GM21390 (cell line): ENCODE data around the gene SUGCT.
"Not testable (repeated sequence)": the region's sequence is repeated elsewhere in the genome, so short reads cannot be mapped to it uniquely, and the experiment has no call there.

Experiments used
- ATAC-seq: cut with Tn5 transposase; IDR thresholded peaks from one replicate; pipeline ENCODE4 v1.9.1; 2021; ENCODE audit not compliant: unreplicated experiment

The SUGCT gene

DNA sequence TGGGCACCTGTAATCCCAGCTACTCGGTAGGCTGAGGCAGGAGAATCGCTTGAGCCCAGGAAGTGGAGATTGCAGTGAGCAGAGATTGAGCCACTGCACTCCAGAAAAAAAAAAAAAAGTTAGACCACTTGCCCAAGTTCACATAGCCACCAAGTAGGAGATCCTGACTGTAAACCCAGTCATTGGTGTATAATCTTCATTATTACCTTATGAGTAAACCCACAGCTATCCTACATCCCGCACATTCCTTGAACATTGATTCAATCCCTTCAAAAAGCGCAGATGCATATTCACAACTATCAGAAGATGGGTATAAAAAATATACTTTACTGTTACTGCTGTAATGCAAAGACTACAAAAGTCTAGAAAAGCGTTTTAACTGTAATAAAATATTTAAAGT, 512.9 kb downstream of the SUGCT start:
- no peak for ATAC-seq

DNA sequence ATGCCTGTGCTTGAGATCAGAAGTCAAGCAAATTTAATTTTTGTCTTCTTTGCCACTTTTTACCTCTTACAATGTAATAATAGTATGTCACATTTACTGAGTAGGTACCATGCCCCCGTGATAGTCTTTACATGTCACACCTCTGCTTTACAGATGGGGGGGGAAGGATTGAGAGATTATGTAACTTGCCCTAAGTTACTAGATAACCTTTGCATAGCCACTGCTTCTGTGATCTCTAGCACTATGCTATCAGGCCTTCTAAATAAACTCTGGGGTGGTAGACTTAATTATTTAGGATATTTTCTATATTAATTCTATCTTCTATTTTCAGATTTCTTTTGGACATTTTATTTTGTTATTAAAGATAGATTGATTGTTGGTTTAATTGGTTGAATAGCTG, 514.4 kb downstream of the SUGCT start:
- no peak for ATAC-seq

DNA sequence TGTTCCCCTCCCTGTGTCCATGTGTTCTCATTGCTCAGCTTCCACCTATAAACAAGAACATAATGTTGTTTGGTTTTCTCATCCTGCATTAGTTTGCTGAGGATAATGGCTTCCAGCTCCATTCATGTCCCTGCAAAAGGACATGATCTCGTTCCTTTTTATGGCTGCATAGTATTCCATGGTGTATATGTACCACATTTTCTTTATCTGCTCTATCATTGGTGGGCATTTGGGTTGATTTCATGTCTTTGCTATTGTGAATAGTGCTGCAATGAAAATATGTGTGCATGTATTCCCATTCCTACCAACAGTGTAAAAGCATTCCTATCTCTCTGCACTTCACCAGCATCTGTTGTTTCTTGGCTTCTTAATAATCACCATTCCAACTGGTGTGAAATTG, 516.1 kb downstream of the SUGCT start:
- ATAC-seq: not testable (repeated sequence)

DNA sequence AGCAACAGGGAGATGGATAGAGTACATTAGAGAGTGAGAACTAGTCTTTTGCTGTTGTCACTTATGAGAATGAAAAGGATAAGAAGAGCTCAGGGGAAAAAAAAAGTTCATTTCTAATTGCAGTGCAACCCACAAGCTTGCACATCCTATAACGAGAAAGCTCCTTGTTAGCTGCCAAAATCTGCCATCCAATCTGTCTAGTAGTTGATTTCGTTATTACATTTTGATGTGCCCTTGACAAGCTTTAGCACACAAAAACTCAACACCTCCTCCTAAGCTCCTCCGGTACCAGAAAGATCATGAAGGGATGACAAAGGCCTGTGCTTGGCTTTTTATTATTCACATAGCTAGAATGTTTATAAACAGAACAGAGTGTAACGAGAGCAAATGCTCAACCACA, 519.4 kb downstream of the SUGCT start:
- no peak for ATAC-seq

DNA sequence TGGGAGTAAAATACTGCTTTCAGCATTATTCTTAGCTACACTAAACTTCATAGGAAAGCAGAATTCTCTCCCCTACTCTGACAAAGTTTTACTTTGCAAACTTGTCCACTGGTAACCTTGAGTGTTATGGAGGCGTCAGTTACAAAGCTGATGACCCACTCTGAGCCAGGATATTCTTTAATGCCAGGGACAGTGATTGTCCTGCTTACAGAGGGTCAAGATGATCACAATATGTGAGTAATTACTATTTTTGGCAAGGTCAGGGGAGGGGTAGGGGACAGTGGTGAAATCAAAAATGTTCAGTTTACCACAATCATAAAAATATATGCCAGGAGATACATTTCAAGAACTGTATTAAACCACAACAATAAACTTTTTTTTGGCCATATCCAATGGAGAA, 520.6 kb downstream of the SUGCT start:
- ATAC-seq: no peak

DNA sequence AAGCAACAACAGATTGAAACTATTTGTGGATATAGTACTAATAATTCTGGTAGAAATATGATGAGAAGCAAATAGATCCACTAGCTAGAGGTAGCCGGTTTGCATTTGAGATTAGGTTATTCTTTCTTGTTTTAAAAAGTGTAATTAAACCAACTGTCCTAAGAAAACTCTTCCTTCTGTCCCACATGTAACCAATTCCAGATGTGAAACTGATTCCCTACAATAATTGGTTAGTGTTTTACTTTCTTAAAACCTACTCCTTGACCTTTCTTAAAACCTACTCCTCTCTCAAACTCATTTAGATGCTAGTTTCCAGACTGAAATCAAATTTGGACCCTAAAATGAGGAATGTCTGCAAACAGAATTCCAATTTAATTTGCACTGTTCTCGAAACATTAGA, 521.5 kb downstream of the SUGCT start:
- no peak for ATAC-seq

DNA sequence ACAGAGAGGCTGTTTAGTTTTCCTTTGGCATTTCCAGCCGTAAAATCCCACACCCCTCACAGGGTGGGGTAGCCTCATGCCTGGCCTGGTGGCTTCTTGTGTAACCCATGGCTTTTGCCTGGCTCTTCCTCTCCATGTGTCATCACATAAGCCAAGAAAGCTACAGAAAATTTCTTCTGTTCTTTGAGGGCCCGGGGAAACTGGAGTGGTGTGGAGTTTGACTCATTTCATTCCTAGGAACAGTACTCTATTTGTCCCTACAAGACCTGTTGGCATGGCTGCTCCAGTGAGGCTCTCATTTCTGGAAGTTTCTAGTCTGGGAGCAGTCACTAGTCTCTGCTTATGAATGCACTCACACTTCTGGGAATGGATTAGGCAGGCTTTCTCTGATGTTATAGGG, 523.9 kb downstream of the SUGCT start:
- ATAC-seq: no peak

DNA sequence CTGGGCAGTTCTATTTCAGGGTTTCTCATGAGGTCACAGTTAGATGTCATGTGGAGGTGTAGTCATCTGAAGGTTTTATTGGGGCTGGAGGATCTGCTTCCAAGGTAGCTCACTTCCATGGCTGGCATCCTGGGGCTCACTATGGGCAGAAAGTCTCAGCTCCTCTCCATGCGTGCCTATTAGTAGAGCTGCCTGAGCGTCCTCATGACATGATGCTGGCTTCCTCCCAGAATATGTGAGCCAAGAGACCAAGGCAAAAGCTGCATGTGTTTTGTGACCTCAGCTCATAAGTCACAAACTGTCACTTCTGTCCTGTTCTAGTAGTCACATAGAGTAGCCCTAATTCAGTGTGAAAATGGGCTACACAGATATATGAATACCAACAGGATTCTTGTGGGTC, 524.4 kb downstream of the SUGCT start:
- no peak for ATAC-seq

DNA sequence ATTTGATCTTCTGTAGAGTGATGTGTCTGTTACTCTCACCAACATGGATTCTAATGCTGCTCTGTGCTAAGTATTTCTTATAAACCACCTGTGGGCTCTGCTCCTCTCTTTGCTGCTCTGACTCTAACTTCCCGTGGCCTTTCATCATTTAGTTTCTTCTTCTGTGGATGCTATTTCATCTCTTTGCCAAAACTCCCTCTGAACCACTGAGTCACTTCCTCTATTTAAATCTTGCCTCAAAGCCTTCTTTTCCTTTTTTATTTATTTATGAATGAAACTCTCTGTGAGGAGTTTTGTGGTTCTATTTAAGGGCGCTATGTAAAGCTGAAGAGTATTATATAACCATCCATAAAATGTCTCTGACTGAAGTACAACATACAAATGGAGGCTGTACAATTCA, 538.5 kb downstream of the SUGCT start:
- no peak for ATAC-seq

DNA sequence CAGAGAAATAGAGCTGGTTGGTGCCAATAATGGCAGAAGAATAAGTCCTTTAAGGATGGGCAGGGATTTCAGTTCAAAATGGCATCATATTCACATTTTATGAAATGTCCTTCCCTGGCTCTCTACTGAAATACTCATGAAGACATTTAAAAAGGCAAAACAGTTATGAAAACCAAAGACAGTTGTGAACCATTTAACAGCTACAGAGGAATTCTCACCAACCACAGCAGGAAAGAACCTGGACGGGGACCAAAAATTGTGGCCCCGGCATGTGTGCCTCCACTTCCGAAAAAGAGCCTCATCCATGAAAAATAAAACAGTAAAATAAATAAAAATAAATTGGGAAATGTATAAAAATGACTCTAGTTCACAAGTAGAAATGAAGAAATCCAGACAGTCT, 539.5 kb downstream of the SUGCT start:
- no peak for ATAC-seq

DNA sequence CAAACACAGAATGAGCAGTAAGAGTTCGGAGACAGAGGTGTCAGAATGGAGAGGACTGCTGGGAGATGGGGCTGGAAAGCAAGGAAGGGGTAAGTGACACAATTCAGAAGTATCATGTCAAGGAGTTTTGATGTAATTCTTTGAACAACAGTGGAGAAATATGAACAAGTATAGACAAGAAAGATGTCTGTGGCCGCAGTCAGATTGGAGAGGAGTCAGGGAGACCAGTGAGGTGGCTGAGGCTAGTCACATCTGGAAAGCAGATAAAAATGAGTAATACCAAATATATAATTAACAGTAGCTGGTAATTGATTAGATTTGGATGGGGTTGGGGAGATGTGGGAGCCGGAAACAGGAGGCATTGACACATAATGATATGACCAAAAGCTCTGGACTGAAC, 540.9 kb downstream of the SUGCT start:
- ATAC-seq: no peak

DNA sequence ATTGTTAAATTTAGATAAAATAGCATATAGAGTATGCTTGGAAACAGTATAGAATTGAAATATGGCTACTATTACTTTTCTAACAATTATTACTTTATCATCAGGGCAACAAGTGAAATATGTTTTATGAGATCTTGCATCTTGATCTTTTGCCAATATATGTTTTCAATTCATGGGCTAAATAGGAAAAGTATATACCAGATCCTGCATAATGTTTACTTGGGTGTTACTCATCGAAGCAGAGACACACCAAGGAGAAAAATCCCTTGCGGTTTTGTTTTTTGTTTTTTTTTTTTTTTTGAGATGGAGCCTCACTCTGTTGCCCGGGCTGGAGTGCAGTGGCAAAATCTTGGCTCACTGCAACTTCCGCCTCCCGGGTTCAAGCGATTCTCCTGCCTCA, 541.4 kb downstream of the SUGCT start:
- ATAC-seq: no peak

DNA sequence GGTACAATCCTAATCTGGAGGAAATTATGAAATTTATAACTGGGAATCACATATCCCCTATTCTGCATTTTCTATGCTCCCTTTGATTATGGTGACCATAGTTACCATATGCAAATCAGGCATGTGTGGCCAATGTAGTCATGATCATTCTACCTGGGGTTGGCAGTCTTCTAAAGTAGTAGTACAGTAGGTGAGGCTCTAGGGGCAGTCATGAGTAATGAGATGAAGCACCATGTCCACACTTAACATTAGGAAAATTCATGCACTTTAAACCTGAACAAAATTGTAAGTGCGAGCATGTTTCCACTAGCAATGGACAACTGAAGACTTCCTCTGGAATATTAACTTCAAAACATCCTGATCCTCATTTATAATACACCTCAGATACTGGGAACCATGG, 545.9 kb downstream of the SUGCT start:
- peak; percentile 93 for ATAC-seq

DNA sequence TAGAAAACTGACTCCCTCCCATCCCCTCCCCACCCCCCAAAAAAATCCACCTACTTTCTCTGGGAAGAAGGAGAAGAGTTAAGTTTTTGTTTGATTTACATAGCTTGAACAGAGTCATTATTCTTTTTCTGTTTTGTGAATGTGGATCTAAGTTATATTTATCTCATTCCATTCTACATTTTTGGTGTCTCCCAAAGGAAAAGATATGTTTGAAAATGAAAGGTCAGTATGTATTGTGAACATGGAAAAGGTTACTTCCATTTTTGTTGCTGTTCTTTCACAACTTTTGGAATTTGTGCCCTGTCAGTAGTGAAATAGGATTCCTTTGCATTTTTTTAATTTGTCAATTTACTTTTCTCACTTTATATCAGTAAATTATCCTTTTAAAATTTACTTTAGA, 547.9 kb downstream of the SUGCT start:
- no peak for ATAC-seq

DNA sequence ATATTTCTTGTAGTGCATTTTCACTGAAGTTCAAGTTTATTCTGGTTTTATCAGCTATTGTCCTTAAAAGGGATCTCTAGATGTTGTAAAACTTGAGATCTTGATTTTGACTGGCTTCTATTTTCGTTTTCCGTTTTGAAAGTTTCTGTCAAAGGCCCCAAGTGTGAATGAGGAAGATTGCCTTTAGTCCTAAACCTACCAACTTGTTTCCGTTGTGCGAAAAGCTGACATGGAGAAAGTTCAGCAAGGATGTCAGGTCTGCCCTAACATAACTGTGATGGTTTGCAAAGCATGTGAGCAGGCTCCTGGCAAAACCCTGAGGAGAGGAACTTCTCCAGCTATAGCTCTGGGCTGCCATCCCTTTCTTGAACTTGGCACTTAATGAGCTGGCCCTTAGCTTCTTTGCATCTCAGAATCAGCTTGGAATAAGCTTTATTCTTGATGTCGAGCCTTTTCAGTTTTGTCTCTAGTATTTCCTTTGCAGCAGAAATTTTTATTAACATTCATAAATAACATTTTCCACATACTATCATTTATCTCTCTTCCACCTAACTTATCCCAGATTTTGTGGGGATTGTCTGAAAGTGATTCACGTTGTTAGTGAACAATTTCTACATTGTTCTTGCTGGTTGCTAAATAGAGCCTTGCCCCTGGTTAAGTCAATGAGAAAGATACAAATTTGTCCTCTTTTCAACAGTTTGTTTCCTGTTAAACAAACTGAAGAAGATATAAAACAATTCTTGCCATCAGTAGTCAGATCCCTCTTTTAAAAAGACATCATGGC, 559.4 kb downstream of the SUGCT start:
- no peak for ATAC-seq

DNA sequence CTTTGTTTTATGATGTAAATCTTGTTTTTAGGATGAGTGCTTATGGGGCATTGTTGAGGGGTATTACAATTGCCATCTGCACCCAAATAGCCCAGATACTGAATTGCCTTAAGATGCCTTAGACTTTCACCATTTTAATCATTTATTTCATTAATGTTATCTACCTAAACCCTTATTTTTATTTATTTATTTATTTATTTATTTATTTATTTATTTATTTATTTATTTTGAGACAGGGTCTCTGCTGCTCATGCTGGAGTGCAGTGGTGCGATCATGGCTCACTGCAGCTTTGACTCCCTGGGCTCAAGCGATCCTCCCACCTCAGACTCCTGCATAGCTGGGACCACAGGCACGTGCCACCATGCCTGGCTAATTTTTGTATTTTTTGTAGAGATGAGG, 560.2 kb downstream of the SUGCT start:
- no peak for ATAC-seq

DNA sequence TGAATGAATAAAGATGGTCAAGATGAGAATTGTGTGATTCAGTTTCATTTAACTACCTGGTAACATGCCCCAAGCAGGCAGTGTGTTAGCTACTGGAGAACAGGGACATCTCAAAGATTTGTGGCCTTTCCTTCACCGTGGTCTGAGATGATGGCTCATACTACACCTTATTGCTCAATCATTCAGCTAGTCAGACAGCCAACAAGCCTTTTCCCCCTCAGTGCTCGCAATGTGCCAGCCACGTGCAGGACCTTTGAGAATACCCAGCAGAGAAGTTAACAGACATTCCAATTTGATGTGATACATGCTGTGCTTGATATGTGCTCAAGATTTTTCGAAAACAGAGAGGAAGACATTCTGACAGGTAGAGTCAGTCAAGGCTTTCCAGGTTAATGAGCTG, 562.8 kb downstream of the SUGCT start:
- ATAC-seq: no peak

DNA sequence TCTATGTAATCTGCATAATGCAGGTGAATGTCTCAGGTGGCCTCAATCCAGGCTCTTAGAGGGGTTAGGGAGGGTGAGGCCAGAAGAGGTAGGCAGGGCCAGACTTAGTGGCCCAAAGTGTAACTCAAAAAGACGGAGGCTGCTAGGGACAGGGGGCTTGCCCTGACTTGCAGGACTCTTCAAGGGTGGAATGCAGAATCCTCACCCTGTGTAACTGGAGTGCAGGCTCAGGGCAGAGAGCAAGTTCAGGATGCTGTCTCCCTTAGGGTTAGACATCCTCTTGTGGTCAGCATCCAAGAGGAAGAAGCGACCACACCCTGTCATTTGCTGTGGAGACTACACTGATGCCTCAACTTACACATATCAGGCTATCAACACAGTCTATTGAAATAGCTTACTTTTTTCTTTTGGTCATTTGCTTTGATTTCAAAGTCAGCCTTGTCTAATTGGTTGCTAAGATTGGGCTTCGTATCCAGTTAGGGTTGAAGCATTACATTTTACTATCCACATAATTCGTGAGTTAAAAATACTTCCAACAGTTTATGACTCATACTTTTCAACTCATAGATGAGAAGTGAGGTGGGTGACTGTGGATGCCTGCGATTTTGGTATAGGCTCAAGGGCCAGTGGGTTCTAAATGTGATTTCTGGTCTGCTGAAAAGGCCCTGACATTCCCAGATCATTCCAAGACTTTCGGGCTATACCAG, 563.6 kb downstream of the SUGCT start:
- no peak for ATAC-seq

DNA sequence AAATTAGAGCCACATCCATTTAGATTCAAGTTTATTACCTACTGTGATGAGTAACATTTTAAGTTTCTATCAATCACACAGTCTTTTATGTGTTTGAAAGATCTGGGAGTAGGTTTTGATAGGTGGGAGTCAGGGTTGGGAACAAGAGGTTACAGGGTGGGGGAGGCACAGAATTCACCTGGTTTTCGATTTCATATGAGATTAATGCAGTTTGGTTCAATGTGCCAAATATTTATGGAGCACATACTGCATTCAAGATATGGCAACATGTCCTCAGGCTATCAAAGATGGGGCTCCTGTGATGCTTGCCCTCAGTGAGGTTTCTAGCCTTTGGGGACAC, 564.1 kb downstream of the SUGCT start:
- no peak for ATAC-seq

DNA sequence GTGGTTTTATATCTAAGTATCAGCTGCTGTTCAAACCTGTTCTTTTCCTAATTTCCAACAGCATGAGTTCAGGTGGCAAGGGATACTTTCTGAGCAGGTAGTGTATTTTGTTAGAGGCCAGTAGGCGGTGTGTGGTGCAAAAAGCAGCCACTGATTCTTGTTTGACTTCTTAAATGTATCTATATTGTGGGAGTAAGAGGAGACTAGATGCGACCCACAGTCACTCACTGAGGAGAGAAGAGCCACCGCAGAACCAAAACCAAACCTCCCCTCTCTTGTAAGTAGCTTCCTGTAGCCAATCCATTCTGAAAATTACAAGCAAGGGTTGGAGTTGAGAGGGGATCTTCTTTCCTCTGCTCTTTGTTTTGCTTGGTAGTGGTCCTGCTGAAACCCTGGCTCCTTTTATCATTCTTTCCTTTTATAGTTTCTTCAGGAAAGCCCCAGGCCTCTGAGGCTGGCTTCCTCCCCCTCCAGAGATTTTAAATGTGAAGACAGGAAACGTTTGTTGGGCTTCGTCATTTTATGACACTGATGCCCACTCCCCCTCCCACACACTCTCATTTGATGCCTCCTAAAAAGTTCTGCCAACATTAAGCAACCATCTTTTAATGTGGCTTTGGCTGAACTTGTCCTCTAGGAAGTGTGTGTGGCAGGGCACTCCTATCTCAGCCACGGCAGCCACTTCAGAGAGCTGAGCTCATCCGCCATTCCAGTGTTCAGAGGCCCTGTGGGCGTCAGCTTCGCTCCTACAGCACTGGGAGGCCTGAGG, 566.0 kb downstream of the SUGCT start:
- no peak for ATAC-seq

DNA sequence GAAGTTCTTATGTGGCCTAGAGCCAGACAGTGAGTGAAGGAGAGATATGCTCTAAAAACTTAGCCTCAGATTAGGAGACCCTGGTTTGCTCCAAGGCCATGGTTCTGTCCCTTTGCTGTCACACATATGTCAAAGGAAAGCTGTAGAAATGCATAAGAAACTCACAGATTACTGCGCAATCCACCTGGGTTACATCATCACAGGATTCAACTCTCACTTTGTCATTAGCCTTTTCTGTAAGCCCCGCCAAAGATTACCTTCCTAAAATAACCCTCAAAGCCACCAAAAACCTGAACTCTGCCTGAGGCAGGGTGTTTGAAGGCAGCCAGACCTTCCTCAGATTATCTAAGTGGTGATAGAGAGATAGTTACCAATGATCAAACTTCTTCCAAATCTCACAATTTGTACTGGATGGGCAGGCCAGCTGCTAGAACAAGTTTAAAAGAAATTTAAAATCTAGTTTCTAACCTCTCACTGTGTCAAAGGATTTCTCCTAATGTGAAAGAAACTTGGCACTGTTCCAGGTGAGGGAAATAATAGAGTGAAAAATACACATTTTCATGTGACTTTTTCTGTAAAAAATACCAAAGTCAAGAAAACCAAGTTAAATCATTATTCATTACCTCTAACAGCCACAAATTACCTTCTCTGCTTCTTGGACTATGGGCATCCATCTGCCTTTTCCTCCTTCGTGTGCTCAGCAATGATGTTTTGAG, 567.2 kb downstream of the SUGCT start:
- ATAC-seq: no peak

DNA sequence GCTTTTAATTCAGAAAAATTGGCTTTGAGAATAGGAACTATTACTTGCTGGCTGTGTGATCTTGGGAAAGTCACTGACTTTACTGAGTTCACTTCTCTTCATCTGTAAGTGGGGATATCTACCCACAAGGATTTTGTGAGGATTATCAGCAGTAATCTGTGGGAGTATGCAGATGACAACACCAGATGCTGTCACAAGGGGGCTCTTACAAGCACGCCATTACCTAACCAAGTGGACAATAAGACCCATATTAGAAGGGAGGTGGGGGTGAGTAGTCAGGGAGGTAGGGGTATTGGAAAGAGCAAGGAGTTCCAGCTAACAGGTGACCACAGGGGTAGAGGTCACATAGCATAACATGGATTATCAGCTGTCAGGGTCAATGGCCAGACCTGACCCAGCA, 569.4 kb downstream of the SUGCT start:
- ATAC-seq: no peak
